Left lobe of liver (tissue), 2 donors: ENCODE data around the gene DPEP2NB. TPM values are rescaled to one million over a fixed set of nuclear protein-coding genes. Genes with fewer than 3 reads are reported as not detected.
"Not testable (repeated sequence)": the region's sequence is repeated elsewhere in the genome, so short reads cannot be mapped to it uniquely, and the experiment has no call there.

Experiments
- ATAC-seq: fragments of 200-7000 bp; cut with Tn5 transposase; one replicate; pipeline ENCODE4 v1.9.1; 2020; ENCODE audit warnings: mild to moderate bottlenecking, moderate library complexity
- DNase-seq: peaks from one replicate; pipeline ENCODE4 v3.0.0-alpha.2; 2020; ENCODE audit warnings: low spot score
- total RNA-seq: library from RNA; stranded (reverse); gene quantifications from one replicate; pipeline ENCODE4 v1.2.1, GENCODE V29; 2021
- donor health status: DM: no; HTN: no; CAD: no; lungs with moderate emphysema.
- donor health status: DM: no; HTN: yes; CAD: no.

The DPEP2NB gene
- total RNA-seq, 1 donor from 2014 or later = not detected

- no peak for DNase-seq
- ATAC-seq = peak; percentile 55
Measured at GRCh38 chr16:67987460-67988160, 28.1 kb downstream of the DPEP2NB start.

GRCh38 chr16:67986949-67987348, 28.8 kb downstream of the DPEP2NB start:
- no peak for DNase-seq
- ATAC-seq = no peak

GRCh38 chr16:67982011-67982696, 33.6 kb downstream of the DPEP2NB start:
- DNase-seq (no peak), ATAC-seq (no peak)

- ATAC-seq = no peak
- no peak for DNase-seq
Measured at GRCh38 chr16:67979955-67980678, 35.6 kb downstream of the DPEP2NB start, which contains the start of gene DPEP3. DPEP3 (minus strand) TSS chr16:67980499; CDS start chr16:67980380, 119 bp downstream.

GRCh38 chr16:67977469-67978227, 38.1 kb downstream of the DPEP2NB start:
- DNase-seq (no peak), ATAC-seq (no peak)

GRCh38 chr16:67977005-67977404, 38.7 kb downstream of the DPEP2NB start:
- DNase-seq = no peak
- ATAC-seq = no peak

GRCh38 chr16:67976205-67976604, 39.5 kb downstream of the DPEP2NB start:
- ATAC-seq (no peak), DNase-seq (no peak)

GRCh38 chr16:67975321-67976105, 40.2 kb downstream of the DPEP2NB start:
- no peak for ATAC-seq
- no peak for DNase-seq

- not testable (repeated sequence) for ATAC-seq, DNase-seq
Measured at GRCh38 chr16:67972285-67972684, 43.4 kb downstream of the DPEP2NB start.

- no peak for ATAC-seq
Measured at GRCh38 chr16:67971111-67971510, 44.6 kb downstream of the DPEP2NB start.

GRCh38 chr16:67969254-67970039, 46.3 kb downstream of the DPEP2NB start:
- DNase-seq (no peak), ATAC-seq (peak; percentile 25)

More at GRCh38 chr16:67971111-67971510, 44.6 kb downstream of the DPEP2NB start:
- no peak for DNase-seq

GRCh38 chr16:67968400-67969253, 47.1 kb downstream of the DPEP2NB start, which contains the start of gene SLC12A4:
SLC12A4 (minus strand) TSS chr16:67968637; CDS start chr16:67968553, 84 bp downstream.
- DNase-seq (peak; percentile 85), ATAC-seq (peak; percentile 95)

- ATAC-seq (peak; percentile 47), DNase-seq (no peak)
Measured at GRCh38 chr16:67967958-67968399, 47.7 kb downstream of the DPEP2NB start.

GRCh38 chr16:67967183-67967957, 48.3 kb downstream of the DPEP2NB start:
- DNase-seq = no peak
- no peak for ATAC-seq

GRCh38 chr16:67966549-67967182, 49.0 kb downstream of the DPEP2NB start:
- no peak for ATAC-seq
- DNase-seq = no peak

GRCh38 chr16:67965668-67966548, 49.8 kb downstream of the DPEP2NB start:
- ATAC-seq (no peak), DNase-seq (no peak)
